ENCODE measurements around the gene SHC4.

SHC4 gene

DNA sequence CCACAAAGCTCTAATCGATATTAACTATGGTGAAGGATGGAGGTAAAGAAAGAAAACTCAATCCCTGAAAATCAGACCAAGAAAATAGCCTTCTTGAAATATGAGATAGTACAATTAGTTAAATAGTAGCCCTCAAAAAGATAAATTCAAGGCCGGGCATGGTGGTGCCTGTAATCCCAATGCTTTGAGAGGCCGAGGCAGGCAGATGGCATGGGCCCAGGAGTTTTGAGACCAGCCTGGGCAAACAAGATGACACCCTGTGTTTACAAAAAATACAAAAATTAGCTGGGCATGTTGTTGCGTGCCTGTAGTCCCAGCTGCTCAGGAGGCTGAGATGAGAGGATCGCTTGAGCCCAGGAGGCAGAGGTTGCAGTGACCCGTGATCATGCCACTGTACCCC is 121.2 kb downstream of the SHC4 start:
- TF ChIP-seq, protein P1, sequence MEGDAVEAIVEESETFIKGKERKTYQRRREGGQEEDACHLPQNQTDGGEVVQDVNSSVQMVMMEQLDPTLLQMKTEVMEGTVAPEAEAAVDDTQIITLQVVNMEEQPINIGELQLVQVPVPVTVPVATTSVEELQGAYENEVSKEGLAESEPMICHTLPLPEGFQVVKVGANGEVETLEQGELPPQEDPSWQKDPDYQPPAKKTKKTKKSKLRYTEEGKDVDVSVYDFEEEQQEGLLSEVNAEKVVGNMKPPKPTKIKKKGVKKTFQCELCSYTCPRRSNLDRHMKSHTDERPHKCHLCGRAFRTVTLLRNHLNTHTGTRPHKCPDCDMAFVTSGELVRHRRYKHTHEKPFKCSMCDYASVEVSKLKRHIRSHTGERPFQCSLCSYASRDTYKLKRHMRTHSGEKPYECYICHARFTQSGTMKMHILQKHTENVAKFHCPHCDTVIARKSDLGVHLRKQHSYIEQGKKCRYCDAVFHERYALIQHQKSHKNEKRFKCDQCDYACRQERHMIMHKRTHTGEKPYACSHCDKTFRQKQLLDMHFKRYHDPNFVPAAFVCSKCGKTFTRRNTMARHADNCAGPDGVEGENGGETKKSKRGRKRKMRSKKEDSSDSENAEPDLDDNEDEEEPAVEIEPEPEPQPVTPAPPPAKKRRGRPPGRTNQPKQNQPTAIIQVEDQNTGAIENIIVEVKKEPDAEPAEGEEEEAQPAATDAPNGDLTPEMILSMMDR (IDR thresholded peaks at IDR 0.05; ENCODE audit: low read depth, low read length, missing control alignments) = no peak
- H3K4me3 ChIP-seq (ENCODE audit: low read depth, low read length) = no peak overlapping the region
- no peak for DNase-seq (ENCODE audit: low read depth)

DNA sequence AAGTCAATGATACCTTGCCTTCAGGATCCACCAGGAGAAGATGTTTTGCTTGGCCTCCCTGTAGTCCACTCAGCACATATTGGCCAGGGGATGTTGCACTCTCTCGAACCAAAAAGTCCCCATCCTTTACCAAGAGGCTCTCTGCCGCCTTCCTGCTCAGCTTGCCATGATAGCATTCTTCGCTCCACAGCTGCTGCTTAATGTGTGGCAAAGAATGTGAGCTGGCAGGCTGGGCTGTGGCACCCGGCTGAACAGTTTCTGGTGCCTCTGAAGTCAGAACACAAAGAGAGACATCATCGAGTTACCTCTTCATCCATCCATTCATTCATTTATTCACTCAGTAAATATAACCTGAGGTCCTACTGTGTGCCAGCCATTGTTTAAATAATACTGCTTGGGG is 129.0 kb downstream of the SHC4 start:
- H3K4me3 ChIP-seq (ENCODE audit: low read depth, low read length) = no peak overlapping the region
- no peak for DNase-seq (ENCODE audit: low read depth)
- TF ChIP-seq, protein P1 (IDR thresholded peaks at IDR 0.05; ENCODE audit: low read depth, low read length, missing control alignments) = no peak

DNA sequence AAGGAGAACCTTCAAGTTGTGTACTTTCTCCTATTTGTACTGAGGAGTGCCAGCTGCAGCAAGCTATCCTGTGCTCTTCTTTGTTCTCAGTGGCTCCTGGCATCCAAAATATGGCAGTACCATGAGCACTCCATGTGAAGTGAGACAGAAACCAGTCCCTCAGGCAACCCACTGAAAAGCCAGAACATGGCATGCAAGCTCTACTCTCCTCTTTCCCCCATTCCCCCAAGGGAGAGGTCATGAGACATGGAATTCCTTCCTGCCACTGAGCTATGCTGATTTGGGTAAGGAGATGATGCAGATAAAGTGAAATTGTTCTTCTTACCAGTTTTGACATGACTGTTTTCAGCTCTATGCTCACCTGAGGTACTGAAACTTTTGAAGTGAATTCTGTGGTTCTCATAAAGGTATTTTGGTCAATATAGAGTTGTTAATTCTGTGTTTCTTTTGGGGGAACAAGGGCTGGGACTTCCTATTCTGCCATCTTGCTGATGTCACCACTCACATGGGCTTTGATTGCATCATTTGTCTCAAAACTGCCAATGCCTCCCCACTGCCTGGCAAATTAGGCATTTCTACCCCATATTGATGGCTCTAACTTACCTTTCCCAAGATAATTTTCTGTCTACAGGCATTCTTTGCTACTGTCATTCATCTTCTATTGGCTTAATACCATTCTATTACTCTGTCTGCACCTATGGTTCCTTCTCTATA is 130.0 kb downstream of the SHC4 start:
- TF ChIP-seq, protein P1 (IDR thresholded peaks at IDR 0.05; ENCODE audit: low read depth, low read length, missing control alignments) = no peak
- DNase-seq (ENCODE audit: low read depth) = no peak

DNA sequence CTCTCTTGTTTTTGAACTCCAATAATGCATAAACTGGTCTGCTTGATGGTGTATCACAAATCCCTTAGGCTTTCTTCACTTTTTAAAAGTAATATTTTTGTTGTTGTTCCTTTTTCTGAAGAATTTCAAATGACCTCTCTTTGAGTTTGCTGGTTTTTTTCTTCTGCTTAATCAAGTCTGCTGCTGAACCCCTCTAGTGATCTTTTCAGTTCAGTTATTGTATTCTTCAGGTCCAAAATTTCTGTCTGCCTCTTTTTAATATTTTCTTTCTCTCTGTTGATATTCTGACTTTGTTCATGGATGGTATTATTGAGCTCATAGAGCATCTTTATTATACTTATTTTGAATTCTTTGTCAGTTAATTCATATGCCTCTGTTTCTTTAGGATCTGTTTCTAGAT is 131.1 kb downstream of the SHC4 start:
- no peak overlapping the region for H3K4me3 ChIP-seq (ENCODE audit: low read depth, low read length)
- no peak for DNase-seq (ENCODE audit: low read depth)
- TF ChIP-seq, protein P1 (IDR thresholded peaks at IDR 0.05; ENCODE audit: low read depth, low read length, missing control alignments) = no peak

More for the DNA sequence above, 130.0 kb downstream of the SHC4 start:
- no peak overlapping the region for H3K4me3 ChIP-seq (ENCODE audit: low read depth, low read length)

DNA sequence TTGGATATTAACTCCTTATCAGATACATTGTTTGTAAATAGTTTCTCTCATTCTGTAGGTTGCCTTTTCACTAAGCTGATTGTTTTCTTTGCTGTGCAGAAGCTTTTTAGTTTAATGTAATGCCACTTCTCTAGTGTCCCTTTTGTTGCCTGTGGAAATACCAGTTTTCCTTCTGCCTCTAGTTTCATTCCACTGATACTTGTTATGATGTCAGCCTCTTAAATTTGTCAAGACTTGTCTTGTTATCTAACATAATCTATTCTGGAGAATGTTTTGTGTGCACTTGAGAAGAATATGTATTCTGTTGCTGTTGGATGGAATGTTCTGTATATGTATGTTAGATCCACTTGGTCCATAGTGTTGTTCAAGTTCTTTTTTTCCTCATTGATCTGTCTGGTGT is 134.8 kb downstream of the SHC4 start:
- DNase-seq (ENCODE audit: low read depth) = no peak
- no peak overlapping the region for H3K4me3 ChIP-seq (ENCODE audit: low read depth, low read length)
- TF ChIP-seq, protein P1 (IDR thresholded peaks at IDR 0.05; ENCODE audit: low read depth, low read length, missing control alignments) = no peak

DNA sequence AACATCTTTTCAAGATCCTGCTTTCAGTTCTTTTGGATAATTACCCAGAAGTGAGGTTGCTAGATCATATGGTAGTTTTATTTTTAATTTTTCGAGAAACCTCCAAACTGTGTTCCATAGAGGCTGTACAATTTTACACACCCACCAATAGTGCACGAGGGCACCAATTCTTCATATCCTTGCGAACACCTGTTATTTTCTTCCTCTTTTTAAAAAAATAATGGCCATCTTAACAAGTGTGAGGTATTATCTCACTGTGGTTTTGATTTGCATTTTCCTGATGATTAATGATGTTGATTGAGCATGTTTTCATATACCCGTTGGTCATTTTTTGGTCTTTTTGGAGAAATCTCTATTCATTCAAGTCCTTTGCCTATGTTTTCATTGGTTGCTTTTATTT is 135.2 kb downstream of the SHC4 start:
- TF ChIP-seq, protein P1 (IDR thresholded peaks at IDR 0.05; ENCODE audit: low read depth, low read length, missing control alignments) = no peak
- H3K4me3 ChIP-seq (ENCODE audit: low read depth, low read length) = no peak overlapping the region
- DNase-seq (ENCODE audit: low read depth) = no peak

DNA sequence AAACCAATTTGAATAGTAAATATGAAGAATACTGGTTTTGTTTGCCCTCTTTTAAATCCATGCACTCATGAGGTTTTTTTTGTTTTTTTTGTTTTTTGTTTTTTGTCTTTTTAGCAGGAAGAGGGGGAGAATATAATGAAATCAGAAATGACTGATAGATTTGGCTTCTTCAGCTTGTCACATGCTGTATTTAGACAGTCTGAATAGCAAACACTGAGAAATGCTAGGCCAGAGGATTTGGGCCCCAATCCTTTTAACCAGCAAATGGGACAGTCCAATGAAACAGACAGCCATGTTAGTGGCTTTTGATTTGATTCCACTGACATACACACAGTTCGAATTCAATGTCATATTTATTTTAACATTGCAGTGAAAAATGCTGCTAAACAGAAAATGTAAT is 138.6 kb downstream of the SHC4 start:
- TF ChIP-seq, protein P1 (IDR thresholded peaks at IDR 0.05; ENCODE audit: low read depth, low read length, missing control alignments) = no peak
- no peak overlapping the region for H3K4me3 ChIP-seq (ENCODE audit: low read depth, low read length)
- DNase-seq (ENCODE audit: low read depth) = no peak
